DMS 273 (cell line): Measurements from ENCODE around the gene HMG20A.

Experiments used
- DNase-seq: peaks from one replicate; lab custom pipeline; 2025; ENCODE audit not compliant: unreplicated experiment; lab: John Stamatoyannopoulos, UW

Gene HMG20A

DNA sequence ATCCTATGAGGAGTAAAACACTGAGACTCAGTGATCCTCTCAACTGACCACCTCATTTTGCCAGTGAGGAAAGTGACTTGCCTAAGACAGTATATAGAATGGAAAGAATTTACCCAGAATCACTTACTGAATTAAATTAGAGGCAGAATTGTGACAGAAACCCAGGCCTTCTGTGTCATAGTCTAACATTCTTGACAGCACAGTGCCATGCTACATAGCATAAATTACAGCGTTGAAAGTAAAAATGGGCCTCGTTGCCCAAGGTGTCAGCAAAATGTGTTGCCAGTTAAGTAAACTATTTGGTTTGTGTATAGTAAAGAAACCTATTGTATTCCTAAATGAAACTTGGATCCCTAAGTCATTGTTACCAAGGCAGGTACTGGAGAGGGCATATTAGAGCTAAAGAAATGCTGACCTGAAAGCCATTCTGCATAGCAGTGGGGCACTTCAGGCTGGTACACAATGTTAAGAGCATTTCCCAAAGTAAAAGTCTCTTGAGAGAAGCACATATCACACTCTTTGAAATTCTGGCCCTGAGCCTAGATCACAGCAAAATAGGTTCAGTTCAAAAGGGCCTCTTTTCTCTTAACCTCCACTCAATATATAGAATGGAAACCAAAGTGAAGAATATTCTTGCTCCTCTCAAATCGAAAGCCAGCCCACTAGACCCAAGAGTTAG is 53.8 kb downstream of the HMG20A start:
- no peak for DNase-seq

DNA sequence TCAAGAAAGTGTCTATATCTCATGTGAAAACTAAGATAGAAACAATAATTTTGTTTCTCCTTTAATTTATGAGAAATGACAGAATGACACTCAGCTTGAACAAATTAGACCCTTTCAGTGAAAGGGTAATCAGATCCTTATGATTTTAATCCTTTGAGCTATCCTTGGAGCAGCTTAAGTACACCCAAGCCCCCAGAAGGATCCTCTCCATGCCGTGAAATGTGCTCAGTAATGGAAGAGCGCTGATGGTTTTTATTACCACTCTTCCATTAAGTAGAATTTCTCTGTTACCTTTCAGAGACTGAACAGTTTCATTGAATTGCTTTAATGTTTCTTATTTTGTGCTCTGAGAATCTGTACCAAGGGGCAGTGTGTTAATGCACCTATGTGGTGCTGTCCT is 54.3 kb downstream of the HMG20A start:
- DNase-seq, result no peak

DNA sequence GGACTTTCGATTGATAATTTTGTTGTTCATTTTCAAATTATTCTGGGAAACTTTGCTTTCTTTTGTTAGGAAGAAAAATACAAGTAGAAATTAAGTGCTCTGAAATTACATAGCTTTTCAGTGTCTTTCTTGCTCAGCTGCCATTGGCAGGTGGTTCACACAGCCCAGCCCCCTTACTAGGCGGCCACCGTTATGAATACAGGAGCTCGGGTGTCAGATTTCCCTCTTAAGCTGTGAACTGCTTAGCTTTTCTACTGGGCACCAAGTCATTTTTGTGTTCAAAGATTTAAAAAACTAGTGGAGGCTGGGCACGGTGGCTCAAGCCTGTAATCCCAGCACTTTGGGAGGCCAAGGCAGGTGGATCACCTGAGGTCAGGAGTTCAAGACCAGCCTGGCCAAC is 55.2 kb downstream of the HMG20A start:
- DNase-seq, result peak; percentile 48

DNA sequence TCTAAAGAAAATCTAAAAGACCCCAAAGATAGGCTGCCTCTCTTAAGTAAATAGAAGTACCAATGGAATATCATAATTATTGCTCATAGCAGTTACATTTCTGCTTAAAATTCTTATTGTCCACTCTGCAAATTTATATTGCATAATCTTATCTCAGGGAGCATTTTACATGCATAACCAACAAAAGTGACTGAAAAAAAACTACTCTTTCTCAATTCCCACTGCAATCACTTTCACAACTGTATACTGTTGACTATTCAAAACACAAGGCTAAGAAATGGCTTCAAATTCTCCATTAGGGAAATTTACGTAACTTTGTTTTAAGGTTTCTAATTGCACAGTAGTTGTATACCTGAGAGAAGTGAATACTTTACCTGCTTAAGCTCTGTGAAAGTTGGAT is 56.3 kb downstream of the HMG20A start:
- DNase-seq, result no peak

DNA sequence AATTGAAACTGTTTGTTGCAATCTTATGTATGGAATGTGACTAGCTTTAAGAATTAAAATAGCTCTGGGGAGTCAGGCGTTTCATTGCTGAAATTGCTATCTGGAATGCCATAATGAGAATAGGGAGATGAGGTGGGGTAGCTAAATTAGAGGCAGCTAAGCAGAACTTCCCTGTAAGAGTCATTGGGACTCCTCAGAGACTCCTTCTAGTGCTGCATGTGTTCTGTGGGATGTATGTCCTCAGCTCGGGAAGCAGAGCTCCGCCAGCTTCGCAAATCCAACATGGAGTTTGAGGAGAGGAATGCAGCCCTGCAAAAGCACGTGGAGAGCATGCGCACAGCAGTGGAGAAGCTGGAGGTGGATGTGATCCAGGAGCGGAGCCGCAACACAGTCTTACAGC is 57.4 kb downstream of the HMG20A start:
- DNase-seq, result no peak

DNA sequence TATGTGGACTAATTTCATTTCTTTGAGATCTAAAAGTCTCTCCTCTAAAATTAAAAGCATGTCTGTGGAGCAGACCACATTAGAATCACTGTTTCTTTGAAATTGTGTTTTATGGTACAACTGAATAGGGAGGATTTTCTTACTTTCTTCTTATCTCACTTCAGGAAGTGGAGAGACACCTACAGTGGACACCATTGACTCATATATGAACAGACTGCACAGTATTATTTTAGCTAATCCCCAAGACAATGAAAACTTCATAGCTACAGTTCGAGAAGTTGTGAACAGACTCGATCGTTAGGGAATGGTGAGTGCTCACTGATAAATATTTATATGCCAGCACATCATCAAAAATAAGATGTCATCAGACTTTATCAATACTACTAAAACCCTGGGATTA is 58.3 kb downstream of the HMG20A start:
- no peak for DNase-seq

GRCh38 chr15:77480859-77481633 is 60.4 kb downstream of the HMG20A start:
- DNase-seq, result no peak

DNA sequence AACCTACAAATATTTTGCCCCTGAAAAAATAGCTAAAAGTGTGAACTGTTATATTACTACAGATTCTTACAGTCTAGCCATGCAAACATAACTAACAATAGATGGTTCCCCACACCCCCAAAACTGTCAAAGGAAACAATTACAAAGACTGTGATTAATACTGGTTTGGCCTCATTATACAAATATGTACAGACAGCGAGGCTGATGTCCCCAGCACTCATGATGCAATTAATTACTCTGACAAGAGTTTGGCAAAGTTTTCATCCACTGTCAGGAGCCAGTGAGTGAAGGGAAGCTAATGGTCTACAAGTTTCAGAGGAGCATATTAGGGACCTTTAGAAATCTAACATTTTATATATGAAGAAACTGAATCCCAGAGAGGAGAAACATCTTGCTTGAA is 61.0 kb downstream of the HMG20A start:
- DNase-seq, result no peak

DNA sequence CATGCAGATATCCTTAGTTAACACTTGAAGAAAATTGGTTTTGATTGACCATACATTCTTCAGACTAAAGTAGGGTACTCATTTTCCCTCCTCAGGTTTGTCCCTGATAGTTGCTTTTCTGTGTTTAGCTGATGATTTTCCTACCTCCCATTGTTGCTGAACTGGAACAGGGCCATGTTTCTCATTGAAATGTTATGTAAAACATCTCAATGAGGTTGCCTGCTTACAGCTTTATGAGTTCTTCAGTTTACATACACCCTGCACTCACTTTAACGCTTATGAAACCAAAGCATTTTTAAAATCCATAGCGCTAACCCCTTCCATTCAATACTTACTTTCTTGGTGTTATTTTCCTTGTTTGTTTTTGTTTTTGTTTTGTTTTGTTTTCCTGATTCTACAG is 61.9 kb downstream of the HMG20A start:
- no peak for DNase-seq

GRCh38 chr15:77483425-77484140 is 62.9 kb downstream of the HMG20A start:
- no peak for DNase-seq

DNA sequence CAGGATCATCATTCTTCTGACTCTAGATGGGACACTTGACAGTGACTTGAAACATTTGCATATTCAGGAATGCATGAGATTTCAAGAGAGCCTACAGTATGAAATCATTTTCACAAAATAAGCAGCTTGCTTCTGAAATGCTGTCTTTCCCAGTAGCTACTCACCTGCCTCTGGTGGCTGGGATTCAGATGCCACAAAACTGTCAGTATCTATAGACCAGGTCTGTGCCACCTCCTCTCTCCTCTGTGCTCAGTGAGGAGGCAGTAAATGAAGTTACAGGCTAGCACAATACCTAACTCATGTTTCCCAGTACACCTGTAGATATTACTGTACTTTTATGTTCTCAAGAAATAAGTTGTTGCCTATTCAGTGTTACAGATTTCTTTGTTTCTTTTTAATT is 64.3 kb downstream of the HMG20A start:
- no peak for DNase-seq

DNA sequence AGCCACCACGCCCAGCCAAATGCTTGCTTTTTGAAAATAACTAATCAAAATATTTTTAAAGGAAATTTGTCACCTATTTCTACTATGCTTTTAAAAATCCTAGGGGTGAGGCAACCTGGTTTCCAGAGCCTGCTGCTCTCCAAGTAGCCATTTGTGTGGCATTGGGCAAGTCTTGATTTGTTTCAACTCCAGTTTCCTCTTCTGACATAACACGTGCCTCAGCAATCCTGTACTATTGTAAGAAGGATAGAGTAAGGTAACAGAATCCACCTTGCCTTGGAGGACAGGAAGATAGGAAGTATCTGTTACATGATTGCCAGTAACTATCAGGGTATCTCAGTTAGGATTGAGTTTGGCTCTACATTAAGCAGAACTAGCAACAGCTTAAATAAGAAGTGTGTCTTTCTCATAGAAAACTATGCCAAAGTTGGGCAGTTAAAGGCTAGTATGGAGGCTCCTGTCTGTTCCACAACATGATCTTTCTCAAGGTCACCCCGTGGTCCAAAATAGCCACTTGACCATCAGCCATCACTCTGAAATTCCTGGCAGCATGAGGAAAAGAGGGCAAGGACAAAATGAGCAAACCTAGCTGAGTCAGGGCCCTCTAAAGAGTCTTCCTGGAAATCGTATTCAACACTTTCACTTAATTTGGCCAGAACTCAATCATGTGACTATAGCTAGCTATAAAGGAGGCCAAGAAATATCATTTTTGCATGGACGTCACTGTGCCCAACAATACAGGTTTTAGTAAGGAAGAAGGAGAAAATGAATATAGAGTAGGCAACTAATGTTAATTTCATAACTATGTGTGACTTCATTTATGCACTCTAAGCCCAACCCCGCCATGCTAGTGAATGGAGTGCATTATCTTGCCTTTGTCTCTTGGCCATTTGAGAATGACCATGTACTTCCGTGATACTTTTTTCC is 66.1 kb downstream of the HMG20A start:
- DNase-seq, result no peak

- peak; percentile 71 for DNase-seq
Measured at GRCh38 chr15:77487469-77487842, 66.8 kb downstream of the HMG20A start.

GRCh38 chr15:77487888-77488287 is 67.2 kb downstream of the HMG20A start:
- no peak for DNase-seq

GRCh38 chr15:77489647-77490046 is 69.0 kb downstream of the HMG20A start:
- DNase-seq, result no peak

DNA sequence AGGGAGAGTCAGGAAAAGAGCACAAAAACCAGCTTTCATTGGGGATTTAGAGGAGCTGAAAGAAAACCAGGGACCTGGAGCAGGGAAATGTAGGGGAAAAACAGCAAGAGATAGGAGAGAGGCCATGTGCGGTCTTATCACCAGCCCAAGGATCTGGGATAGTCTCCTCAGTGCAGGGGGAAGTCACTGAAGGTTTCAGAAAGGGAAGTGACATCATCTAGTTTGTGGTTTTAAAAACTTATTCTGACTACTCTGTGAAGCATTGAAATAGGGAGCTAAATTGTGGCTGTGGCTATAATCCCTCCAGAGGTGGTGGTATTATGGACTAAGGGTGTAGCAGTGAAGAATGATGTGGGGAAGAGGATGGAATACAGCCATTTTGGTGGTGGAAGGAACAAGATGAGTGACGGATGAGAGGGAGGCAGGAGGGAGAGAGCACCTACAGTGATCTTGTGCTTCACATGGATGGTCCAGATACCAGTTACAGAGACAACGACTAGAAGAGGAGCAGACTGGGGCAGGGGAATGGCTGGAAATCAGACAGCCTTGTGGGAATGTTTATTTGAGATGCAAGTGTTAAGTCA is 72.7 kb downstream of the HMG20A start:
- no peak for DNase-seq

- DNase-seq, result no peak
Measured at GRCh38 chr15:77494073-77494867, 73.6 kb downstream of the HMG20A start.

GRCh38 chr15:77494964-77495363 is 74.3 kb downstream of the HMG20A start:
- DNase-seq, result no peak

DNA sequence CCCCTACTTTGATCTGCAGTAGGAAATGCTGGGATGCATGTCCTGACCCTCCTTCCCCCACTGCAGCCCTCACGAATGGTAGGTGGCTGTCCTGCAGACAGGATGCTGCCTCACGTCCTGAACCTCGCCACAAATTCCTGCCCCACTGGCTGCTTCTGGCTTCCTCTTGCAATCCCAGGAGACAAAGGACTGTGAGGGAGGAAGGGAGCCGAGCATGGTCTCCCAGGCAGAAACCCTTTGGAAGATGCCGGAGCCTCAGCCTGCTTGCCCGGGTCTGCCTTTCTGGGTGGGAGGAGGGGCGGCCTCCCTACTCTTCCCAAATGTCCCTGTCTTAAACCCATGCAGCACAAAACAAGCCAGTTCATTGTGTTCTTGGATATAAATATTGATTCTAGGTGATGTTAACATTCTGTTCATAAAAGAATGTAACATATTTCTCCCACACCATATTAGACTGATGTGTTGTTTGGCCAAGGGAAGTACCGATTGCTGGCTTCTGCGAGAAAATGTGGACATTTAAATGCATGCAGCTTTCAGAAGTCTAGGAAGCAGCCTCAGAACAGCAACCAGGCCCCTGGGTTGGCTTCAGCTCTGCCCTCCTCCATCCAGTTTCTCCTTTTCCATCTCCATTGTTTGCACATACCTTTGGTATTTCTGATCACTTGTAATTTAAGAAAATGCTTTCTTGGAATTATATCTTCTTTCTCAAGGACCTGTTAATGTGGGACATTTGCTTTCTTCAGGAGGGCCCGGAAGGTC is 75.3 kb downstream of the HMG20A start:
- DNase-seq, result no peak
